Panc1 (cell line): ENCODE data around the gene TRIM44. TPM values are rescaled to one million over a fixed set of nuclear protein-coding genes. Genes with fewer than 3 reads are reported as not detected.
"Not testable (repeated sequence)": the region's sequence is repeated elsewhere in the genome, so short reads cannot be mapped to it uniquely, and the experiment has no call there.

ENCODE experiments used
- ATAC-seq: fragments of 200-7000 bp; cut with Tn5 transposase; 2 replicates; pipeline ENCODE4 v1.9.1; 2020; ENCODE audit warnings: mild to moderate bottlenecking, moderate library complexity
- BruUV-seq: library from RNA; stranded (reverse); fragments of 400-500 nt; replicated peaks from 2 replicates; lab custom pipeline; 2021; lab: Mats Ljungman, UMichigan
- CTCF ChIA-PET: fragments of 300-600 bp; sonication (Branson Sonifier 250); formaldehyde crosslinking; loops from one replicate; lab custom pipeline; 2022; ENCODE audit warnings: antibody characterized with exemption; lab: Charles Lee
- POLR2A ChIA-PET: fragments of 300-600 bp; sonication (Branson Sonifier 250); formaldehyde crosslinking; loops from one replicate; lab custom pipeline; 2022; ENCODE audit warnings: antibody characterized with exemption; lab: Charles Lee
- DNase-seq: peaks from one replicate; pipeline ENCODE4 v3.0.0-alpha.2; 2010; ENCODE audit warnings: low read depth, low spot score
- H3K27ac ChIP-seq: 2 replicates; pipeline ENCODE4 v1.5.1; 2011; ENCODE audit warnings: mild to moderate bottlenecking, low read length, inconsistent platforms
- H3K27me3 ChIP-seq: fragments of 200-500 bp; sonication (Bioruptor generic); 2 replicates; pipeline ENCODE4 v1.6.0; 2014; ENCODE audit warnings: low read length, inconsistent platforms; ENCODE audit not compliant: control insufficient read depth, insufficient read depth
- H3K36me3 ChIP-seq: fragments of 200-500 bp; sonication (Bioruptor generic); 2 replicates; pipeline ENCODE4 v1.5.1; 2014; ENCODE audit warnings: inconsistent platforms, mild to moderate bottlenecking, low read length, moderate library complexity; ENCODE audit not compliant: control insufficient read depth, insufficient read depth
- H3K4me1 ChIP-seq: 2 replicates; pipeline ENCODE4 v1.5.1; 2011; ENCODE audit warnings: inconsistent platforms, mild to moderate bottlenecking, low read length, moderate library complexity; ENCODE audit not compliant: control insufficient read depth, insufficient read depth
- H3K4me3 ChIP-seq, 2 experiments: 2 replicates each; pipeline ENCODE4 v1.5.1; 2011 to 2012; ENCODE audit warnings: low read depth in 2 of 2, low read length in 2 of 2, mild to moderate bottlenecking in 2 of 2, inconsistent platforms in 1 of 2, moderate library complexity in 1 of 2
- H3K9me3 ChIP-seq: fragments of 200-500 bp; sonication (Bioruptor generic); 2 replicates; pipeline ENCODE4 v1.5.1; 2014; ENCODE audit warnings: low read depth, mild to moderate bottlenecking, inconsistent platforms, low read length, moderate library complexity; ENCODE audit not compliant: control insufficient read depth, insufficient read depth
- POLR2AphosphoS5 ChIP-seq: IDR thresholded peaks from 2 replicates; pipeline ENCODE4 v1.6.1; 2012; ENCODE audit warnings: mild to moderate bottlenecking, low read depth, low read length, moderate library complexity
- SIN3A ChIP-seq: IDR thresholded peaks from 2 replicates; pipeline ENCODE4 v1.6.1; 2012; ENCODE audit warnings: low read depth, mild to moderate bottlenecking, low read length, moderate library complexity, borderline replicate concordance; ENCODE audit not compliant: insufficient read depth
- TCF7L2 ChIP-seq: IDR thresholded peaks from 2 replicates; pipeline ENCODE4 v1.6.1; 2011; ENCODE audit warnings: mild to moderate bottlenecking, low read depth, low read length, inconsistent platforms
- in situ Hi-C: cut with HindIII; loops from 2 replicates; pipeline ENCODE4 v1.10.0; 2016; ENCODE audit warnings: low sequenced_read_pairs, low pct_unique_long_range_greater_than_20kb
- intact Hi-C: fragments of 100-400 bp; cut with micrococcal nuclease; formaldehyde crosslinking; loops from one replicate; pipeline ENCODE4 v1.10.0; 2022; ENCODE audit not compliant: unreplicated experiment
- total RNA-seq: library from RNA; stranded (reverse); gene quantifications from one replicate; pipeline ENCODE4 v1.2.1, GENCODE V29; 2021; ENCODE audit not compliant: unreplicated experiment
- TF ChIP-seq, protein P1 (sequence below), 2 experiments: IDR thresholded peaks; 2 replicates each; pipeline ENCODE4 v1.6.1; 2011 to 2012; ENCODE audit warnings: low read depth in 2 of 2, control low read depth in 1 of 2, low read length in 1 of 2, mild to moderate bottlenecking in 1 of 2, moderate library complexity in 1 of 2; ENCODE audit not compliant: insufficient read depth in 1 of 2
- TF ChIP-seq, protein P2 (sequence below): fragments of 450-650 bp; IDR thresholded peaks from 2 replicates; pipeline ENCODE4 v1.5.1; 2017; ENCODE audit warnings: mild to moderate bottlenecking

Gene TRIM44
- total RNA-seq, 1 experiment from 2014 or later = 80.3 TPM

DNA sequence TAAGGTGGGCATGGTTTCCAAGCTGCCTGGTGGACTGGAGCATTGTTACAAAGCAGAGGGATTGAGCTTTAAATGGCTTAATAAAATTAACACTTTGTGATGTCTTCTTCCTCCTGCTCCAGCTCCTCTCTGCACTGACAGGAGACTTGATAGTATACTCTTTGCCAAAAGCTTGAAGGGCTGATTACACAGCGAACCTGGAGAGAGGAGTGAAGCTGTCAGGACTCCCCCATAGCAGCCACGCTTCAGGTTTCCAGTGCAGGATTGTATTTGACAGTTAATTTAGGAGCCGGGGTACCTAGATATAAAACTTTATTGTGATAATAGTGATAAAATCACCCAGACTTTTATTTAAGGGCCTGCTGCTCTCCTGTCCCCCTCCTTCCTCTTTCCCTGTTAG is 50.0 kb downstream of the TRIM44 start:
- CTCF ChIA-PET = interaction anchor here (1.2 kb wide), 1 partner anchor 109 kb away, joined by 3 read pairs; no protein-coding TSS in a partner anchor
- ATAC-seq (no peak), DNase-seq (no peak)
- Histone ChIP-seq H3K4me1 (no peaks in the 10 kb centered on the region), H3K9me3 (no peaks in the 10 kb centered on the region), H3K27me3 (no peaks in the 10 kb centered on the region), H3K36me3 (no peaks in the 10 kb centered on the region), H3K4me3 (no peak overlapping the region), H3K27ac (no peak overlapping the region)
- BruUV-seq = no TSS peak
- TF ChIP-seq TCF7L2 (no peak), POLR2AphosphoS5 (no peak), SIN3A (no peak)
- TF ChIP-seq, protein P1, sequence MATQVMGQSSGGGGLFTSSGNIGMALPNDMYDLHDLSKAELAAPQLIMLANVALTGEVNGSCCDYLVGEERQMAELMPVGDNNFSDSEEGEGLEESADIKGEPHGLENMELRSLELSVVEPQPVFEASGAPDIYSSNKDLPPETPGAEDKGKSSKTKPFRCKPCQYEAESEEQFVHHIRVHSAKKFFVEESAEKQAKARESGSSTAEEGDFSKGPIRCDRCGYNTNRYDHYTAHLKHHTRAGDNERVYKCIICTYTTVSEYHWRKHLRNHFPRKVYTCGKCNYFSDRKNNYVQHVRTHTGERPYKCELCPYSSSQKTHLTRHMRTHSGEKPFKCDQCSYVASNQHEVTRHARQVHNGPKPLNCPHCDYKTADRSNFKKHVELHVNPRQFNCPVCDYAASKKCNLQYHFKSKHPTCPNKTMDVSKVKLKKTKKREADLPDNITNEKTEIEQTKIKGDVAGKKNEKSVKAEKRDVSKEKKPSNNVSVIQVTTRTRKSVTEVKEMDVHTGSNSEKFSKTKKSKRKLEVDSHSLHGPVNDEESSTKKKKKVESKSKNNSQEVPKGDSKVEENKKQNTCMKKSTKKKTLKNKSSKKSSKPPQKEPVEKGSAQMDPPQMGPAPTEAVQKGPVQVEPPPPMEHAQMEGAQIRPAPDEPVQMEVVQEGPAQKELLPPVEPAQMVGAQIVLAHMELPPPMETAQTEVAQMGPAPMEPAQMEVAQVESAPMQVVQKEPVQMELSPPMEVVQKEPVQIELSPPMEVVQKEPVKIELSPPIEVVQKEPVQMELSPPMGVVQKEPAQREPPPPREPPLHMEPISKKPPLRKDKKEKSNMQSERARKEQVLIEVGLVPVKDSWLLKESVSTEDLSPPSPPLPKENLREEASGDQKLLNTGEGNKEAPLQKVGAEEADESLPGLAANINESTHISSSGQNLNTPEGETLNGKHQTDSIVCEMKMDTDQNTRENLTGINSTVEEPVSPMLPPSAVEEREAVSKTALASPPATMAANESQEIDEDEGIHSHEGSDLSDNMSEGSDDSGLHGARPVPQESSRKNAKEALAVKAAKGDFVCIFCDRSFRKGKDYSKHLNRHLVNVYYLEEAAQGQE (IDR thresholded peaks at IDR 0.05; ENCODE audit: insufficient read depth in 1 of 2, low read depth in 2 of 2, low read length in 1 of 2) = no peak
- TF ChIP-seq, protein P2, sequence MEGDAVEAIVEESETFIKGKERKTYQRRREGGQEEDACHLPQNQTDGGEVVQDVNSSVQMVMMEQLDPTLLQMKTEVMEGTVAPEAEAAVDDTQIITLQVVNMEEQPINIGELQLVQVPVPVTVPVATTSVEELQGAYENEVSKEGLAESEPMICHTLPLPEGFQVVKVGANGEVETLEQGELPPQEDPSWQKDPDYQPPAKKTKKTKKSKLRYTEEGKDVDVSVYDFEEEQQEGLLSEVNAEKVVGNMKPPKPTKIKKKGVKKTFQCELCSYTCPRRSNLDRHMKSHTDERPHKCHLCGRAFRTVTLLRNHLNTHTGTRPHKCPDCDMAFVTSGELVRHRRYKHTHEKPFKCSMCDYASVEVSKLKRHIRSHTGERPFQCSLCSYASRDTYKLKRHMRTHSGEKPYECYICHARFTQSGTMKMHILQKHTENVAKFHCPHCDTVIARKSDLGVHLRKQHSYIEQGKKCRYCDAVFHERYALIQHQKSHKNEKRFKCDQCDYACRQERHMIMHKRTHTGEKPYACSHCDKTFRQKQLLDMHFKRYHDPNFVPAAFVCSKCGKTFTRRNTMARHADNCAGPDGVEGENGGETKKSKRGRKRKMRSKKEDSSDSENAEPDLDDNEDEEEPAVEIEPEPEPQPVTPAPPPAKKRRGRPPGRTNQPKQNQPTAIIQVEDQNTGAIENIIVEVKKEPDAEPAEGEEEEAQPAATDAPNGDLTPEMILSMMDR = no peak
- intact Hi-C loops (no loop called here), in situ Hi-C loops (no loop called here)
- POLR2A ChIA-PET = no interaction called here

DNA sequence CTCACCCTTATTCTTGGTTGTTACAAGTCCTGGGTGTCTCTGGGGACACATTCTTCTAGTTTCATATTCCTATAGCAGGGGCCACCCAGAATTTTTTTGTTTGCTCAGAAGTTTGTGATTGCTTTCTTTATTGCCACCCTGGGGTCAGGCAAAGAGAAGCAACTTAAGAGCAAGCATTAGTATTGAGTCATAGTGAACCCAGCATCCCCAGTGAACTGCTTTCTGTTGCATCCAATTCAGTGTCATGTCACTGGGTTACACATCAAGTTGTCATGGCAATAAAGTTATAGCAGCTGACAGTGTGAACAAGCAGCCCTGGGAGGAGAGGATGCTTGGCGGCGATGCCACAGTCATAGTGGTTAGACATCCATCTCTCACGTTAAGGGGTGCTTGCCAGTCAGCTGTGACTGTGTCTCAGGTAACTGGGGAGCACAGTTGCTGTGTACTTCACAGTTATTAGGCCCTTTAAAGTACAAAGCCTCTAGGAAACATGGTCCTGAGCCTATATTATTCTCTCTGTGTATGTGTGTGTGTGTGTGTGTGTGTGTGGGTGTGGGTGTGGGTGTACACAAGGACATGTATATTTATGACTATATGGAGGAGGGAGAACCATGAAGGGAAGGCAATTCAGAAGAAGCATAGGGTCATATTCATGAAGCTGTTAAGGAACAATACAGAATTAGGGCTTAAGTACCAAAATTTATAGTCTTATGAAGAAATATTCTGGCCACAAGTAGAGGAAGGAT is 52.5 kb downstream of the TRIM44 start:
- intact Hi-C loops (no loop called here), in situ Hi-C loops (no loop called here)
- H3K36me3 ChIP-seq = no peaks in the 10 kb centered on the region
- H3K9me3 ChIP-seq = no peaks in the 10 kb centered on the region
- no TSS peak for BruUV-seq
- no peak overlapping the region for H3K4me3 ChIP-seq
- no peaks in the 10 kb centered on the region for H3K4me1 ChIP-seq
- TF ChIP-seq TCF7L2 (no peak), POLR2AphosphoS5 (no peak), SIN3A (no peak)
- TF ChIP-seq, protein P2 = no peak
- TF ChIP-seq, protein P1 (IDR thresholded peaks at IDR 0.05; ENCODE audit: insufficient read depth in 1 of 2, low read depth in 2 of 2, low read length in 1 of 2) = no peak
- DNase-seq (no peak), ATAC-seq (no peak)
- POLR2A ChIA-PET = no interaction called here
- no peak overlapping the region for H3K27ac ChIP-seq
- no peaks in the 10 kb centered on the region for H3K27me3 ChIP-seq
- CTCF ChIA-PET = interaction anchor here (0.6 kb wide), 1 partner anchor 106 kb away, joined by 10 read pairs; no protein-coding TSS in a partner anchor

DNA sequence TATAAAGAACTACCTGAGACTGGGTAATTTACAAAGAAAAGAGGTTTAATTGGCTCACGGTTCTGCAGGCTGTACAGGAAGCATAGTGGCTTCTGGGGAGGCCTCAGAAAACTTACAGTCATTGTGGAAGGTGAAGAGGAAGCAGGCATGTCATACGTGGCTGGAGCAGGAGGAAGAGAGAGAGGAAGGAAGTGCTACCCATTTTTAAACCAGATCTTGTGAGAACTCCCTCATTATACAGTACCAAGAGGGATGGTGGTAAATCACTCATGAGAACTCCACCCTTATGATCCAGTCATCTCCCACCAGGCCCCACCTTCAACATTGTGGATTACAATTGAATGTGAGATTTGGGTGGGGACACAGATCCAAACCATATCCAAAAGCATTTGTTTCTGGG is 53.1 kb downstream of the TRIM44 start:
- not testable (repeated sequence) for H3K36me3 ChIP-seq

More for the DNA sequence above, 53.1 kb downstream of the TRIM44 start:
- H3K4me3 ChIP-seq, POLR2A ChIA-PET, H3K9me3 ChIP-seq, ATAC-seq, BruUV-seq, H3K27me3 ChIP-seq, DNase-seq, H3K4me1 ChIP-seq, intact Hi-C loops, in situ Hi-C loops, H3K27ac ChIP-seq: not testable (repeated sequence)
- CTCF ChIA-PET = interaction anchor here (0.6 kb wide), 1 partner anchor 106 kb away, joined by 10 read pairs; no protein-coding TSS in a partner anchor
